HCT116 (cell line): ENCODE data around the gene CORO7. TPM values are rescaled to one million over a fixed set of nuclear protein-coding genes. Genes with fewer than 3 reads are reported as not detected.

Experiments
- ATAC-seq: fragments of 200-7000 bp; cut with Tn5 transposase; 2 replicates; pipeline ENCODE4 v1.9.1; 2020; ENCODE audit warnings: mild to moderate bottlenecking, moderate library complexity
- BruUV-seq: library from RNA; stranded (reverse); fragments of 400-500 nt; replicated peaks from 2 replicates; lab custom pipeline; 2021; lab: Mats Ljungman, UMichigan
- CTCF ChIA-PET: fragments of 300-600 bp; sonication (Branson Sonifier 250); formaldehyde crosslinking; loops from one replicate; lab custom pipeline; 2021; ENCODE audit warnings: antibody characterized with exemption; lab: Charles Lee
- POLR2A ChIA-PET: fragments of 300-600, 350-600 bp; sonication (Branson Sonifier 250); formaldehyde crosslinking; loops from one replicate; lab custom pipeline; 2021; ENCODE audit warnings: antibody characterized with exemption; lab: Charles Lee
- RAD21 ChIA-PET, 2 experiments: fragments of 300-600 bp; sonication (Branson Sonifier 250); formaldehyde crosslinking; loops; one replicate each; lab custom pipeline; 2023; ENCODE audit warnings: low total read pairs in 2 of 2; ENCODE audit not compliant: uncharacterized antibody in 2 of 2, unreplicated experiment in 2 of 2, low non-redundant PET in 1 of 2; lab: Charles Lee
- DNase-seq: peaks from one replicate; pipeline ENCODE4 v3.0.0-alpha.2; 2010; ENCODE audit warnings: low read depth, low spot score
- H2AFZ ChIP-seq: fragments of 200-600 bp; shearing (Covaris generic), sonication (generic); 2 replicates; pipeline ENCODE4 v1.6.1; 2017; ENCODE audit warnings: low read depth, mixed run types, mixed read lengths, antibody characterized with exemption, low read length; ENCODE audit not compliant: poor library complexity, severe bottlenecking
- H3K27ac ChIP-seq: 2 replicates; pipeline ENCODE4 v1.5.1; 2012; ENCODE audit warnings: low read depth, low read length
- H3K27me3 ChIP-seq: fragments of 200-600 bp; sonication (generic); 2 replicates; pipeline ENCODE4 v1.6.1; 2016; ENCODE audit warnings: mixed run types, low read length, mixed read lengths; ENCODE audit not compliant: insufficient read depth
- H3K36me3 ChIP-seq, 2 experiments: fragments of 200-500 bp in 1 of 2; fragments of 200-600 bp in 1 of 2; sonication (Bioruptor generic) in 1 of 2; sonication (generic) in 1 of 2; 2 replicates each; pipeline versions ENCODE4 v1.5.1 to v1.6.1; 2014 to 2016; ENCODE audit warnings: low read length in 2 of 2, inconsistent platforms in 1 of 2, mixed read lengths in 1 of 2, mixed run types in 1 of 2; ENCODE audit not compliant: insufficient read depth in 2 of 2, control insufficient read depth in 1 of 2
- H3K4me1 ChIP-seq, 2 experiments: fragments of 200-600 bp in 1 of 2; sonication (generic) in 1 of 2; 2 replicates each; pipeline versions ENCODE4 v1.5.1 to v1.6.1; 2012 to 2017; ENCODE audit warnings: low read length in 2 of 2, inconsistent platforms in 1 of 2, mild to moderate bottlenecking in 1 of 2, mixed read lengths in 1 of 2, mixed run types in 1 of 2, moderate library complexity in 1 of 2; ENCODE audit not compliant: insufficient read depth in 2 of 2, control insufficient read depth in 1 of 2
- H3K4me2 ChIP-seq: fragments of 200-600 bp; sonication (generic); 2 replicates; pipeline ENCODE4 v1.6.1; 2017; ENCODE audit warnings: mixed run types, low read length, mixed read lengths
- H3K4me3 ChIP-seq, 2 experiments: fragments of 200-600 bp in 1 of 2; sonication (generic) in 1 of 2; replicated peaks in 1 of 2; 2 replicates each; pipeline ENCODE4 v1.5.1; 2011 to 2016; ENCODE audit warnings: low read length in 2 of 2, control low read depth in 1 of 2, low read depth in 1 of 2, mild to moderate bottlenecking in 1 of 2, mixed read lengths in 1 of 2, mixed run types in 1 of 2
- H3K79me2 ChIP-seq: fragments of 200-600 bp; sonication (generic); 2 replicates; pipeline ENCODE4 v1.6.1; 2017; ENCODE audit warnings: mild to moderate bottlenecking, mixed run types, low read length, moderate library complexity, mixed read lengths; ENCODE audit not compliant: insufficient read depth
- H3K9ac ChIP-seq: fragments of 200-600 bp; sonication (generic); 2 replicates; pipeline ENCODE4 v1.6.1; 2016; ENCODE audit warnings: low read length, mixed read lengths
- H3K9me2 ChIP-seq: fragments of 200-600 bp; sonication (generic), shearing (Covaris generic); 2 replicates; pipeline ENCODE4 v1.6.1; 2017; ENCODE audit warnings: mixed run types, mild to moderate bottlenecking, moderate library complexity; ENCODE audit not compliant: insufficient read depth
- H3K9me3 ChIP-seq, 2 experiments: fragments of 200-500 bp in 1 of 2; fragments of 200-600 bp in 1 of 2; sonication (Bioruptor generic) in 1 of 2; sonication (generic) in 1 of 2; 2 replicates each; pipeline ENCODE4 v1.6.1; 2014 to 2017; ENCODE audit warnings: low read length in 2 of 2, mixed read lengths in 2 of 2, inconsistent platforms in 1 of 2, low read depth in 1 of 2, mild to moderate bottlenecking in 1 of 2, mixed run types in 1 of 2, moderate library complexity in 1 of 2; ENCODE audit not compliant: control insufficient read depth in 1 of 2, insufficient read depth in 1 of 2
- H4K20me1 ChIP-seq: fragments of 200-600 bp; sonication (generic), shearing (Covaris generic); 2 replicates; pipeline ENCODE4 v1.6.1; 2017; ENCODE audit warnings: mixed run types, mild to moderate bottlenecking, moderate library complexity; ENCODE audit not compliant: insufficient read depth
- FOSL1 ChIP-seq: IDR thresholded peaks from 2 replicates; pipeline ENCODE4 v1.6.1; 2012; ENCODE audit warnings: low read depth
- RAD21 ChIP-seq: IDR thresholded peaks from 2 replicates; pipeline ENCODE4 v1.6.1; 2012; ENCODE audit warnings: low read depth, mild to moderate bottlenecking
- SIN3A ChIP-seq: IDR thresholded peaks from 2 replicates; pipeline ENCODE4 v1.6.1; 2012; ENCODE audit warnings: low read depth
- SRF ChIP-seq: IDR thresholded peaks from 2 replicates; pipeline ENCODE4 v1.6.1; 2012; ENCODE audit warnings: low read depth
- intact Hi-C: fragments of 100-400 bp; cut with micrococcal nuclease; formaldehyde crosslinking; loops from 2 replicates; pipeline ENCODE4 v1.10.0; 2022
- total RNA-seq: library from RNA; stranded (reverse); gene quantifications from one replicate; pipeline ENCODE4 v1.2.1, GENCODE V29; 2021; ENCODE audit not compliant: unreplicated experiment
- TF ChIP-seq, protein P1 (sequence below), 3 experiments: fragments of 200-600 bp in 1 of 3; sonication (generic) in 1 of 3; IDR thresholded peaks in 2 of 3; conservative IDR thresholded peaks in 1 of 3; 2 replicates each; pipeline ENCODE4 v1.5.1; 2012 to 2017; ENCODE audit warnings: low read depth in 2 of 3, low read length in 2 of 3, antibody characterized with exemption in 1 of 3, borderline replicate concordance in 1 of 3, control low read depth in 1 of 3, mild to moderate bottlenecking in 1 of 3, mixed read lengths in 1 of 3, mixed run types in 1 of 3, moderate library complexity in 1 of 3; ENCODE audit not compliant: insufficient read depth in 1 of 3

Gene CORO7
- total RNA-seq, 1 experiment from 2014 or later: 21.3 TPM

- Histone ChIP-seq H3K9ac (no peak overlapping the region), H4K20me1 (no peaks in the 10 kb centered on the region), H3K79me2 (no peaks in the 10 kb centered on the region), H3K27ac (no peak overlapping the region), H3K4me2 (no peak overlapping the region), H3K36me3 (no peaks in the 10 kb centered on the region), H3K9me3 (no peaks in the 10 kb centered on the region), H2AFZ (no peak overlapping the region), H3K27me3 (no peaks in the 10 kb centered on the region), H3K4me3 (no peak overlapping the region), H3K4me1 (peaks cover 7 to 13% of the 10 kb centered on the region in 2 experiments; a peak in 3 of 4 replicates), H3K9me2 (no peaks in the 10 kb centered on the region)
- TF ChIP-seq FOSL1 (no peak), RAD21 (no peak), SRF (no peak), SIN3A (no peak)
- TF ChIP-seq, protein P1, sequence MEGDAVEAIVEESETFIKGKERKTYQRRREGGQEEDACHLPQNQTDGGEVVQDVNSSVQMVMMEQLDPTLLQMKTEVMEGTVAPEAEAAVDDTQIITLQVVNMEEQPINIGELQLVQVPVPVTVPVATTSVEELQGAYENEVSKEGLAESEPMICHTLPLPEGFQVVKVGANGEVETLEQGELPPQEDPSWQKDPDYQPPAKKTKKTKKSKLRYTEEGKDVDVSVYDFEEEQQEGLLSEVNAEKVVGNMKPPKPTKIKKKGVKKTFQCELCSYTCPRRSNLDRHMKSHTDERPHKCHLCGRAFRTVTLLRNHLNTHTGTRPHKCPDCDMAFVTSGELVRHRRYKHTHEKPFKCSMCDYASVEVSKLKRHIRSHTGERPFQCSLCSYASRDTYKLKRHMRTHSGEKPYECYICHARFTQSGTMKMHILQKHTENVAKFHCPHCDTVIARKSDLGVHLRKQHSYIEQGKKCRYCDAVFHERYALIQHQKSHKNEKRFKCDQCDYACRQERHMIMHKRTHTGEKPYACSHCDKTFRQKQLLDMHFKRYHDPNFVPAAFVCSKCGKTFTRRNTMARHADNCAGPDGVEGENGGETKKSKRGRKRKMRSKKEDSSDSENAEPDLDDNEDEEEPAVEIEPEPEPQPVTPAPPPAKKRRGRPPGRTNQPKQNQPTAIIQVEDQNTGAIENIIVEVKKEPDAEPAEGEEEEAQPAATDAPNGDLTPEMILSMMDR (IDR thresholded peaks at IDR 0.05 in 2 of 3, conservative IDR thresholded peaks at IDR 0.05 in 1 of 3; ENCODE audit: borderline replicate concordance in 1 of 3, insufficient read depth in 1 of 3, low read depth in 2 of 3, low read length in 2 of 3): no peak
- ATAC-seq: no peak
- intact Hi-C loops: no loop called here
- ChIA-PET CTCF (interaction anchor here (1.1 kb wide), 1 partner anchor 15 kb away, joined by 3 read pairs; no protein-coding TSS in a partner anchor), RAD21 (no interaction called here), POLR2A (no interaction called here)
- no peak for DNase-seq
- no TSS peak for BruUV-seq
Observed at GRCh38 chr16:4389051-4389955, 27.1 kb downstream of the CORO7 start.
